Measurements from ENCODE around the gene ATPAF2. TPM values are rescaled to one million over a fixed set of nuclear protein-coding genes. Genes with fewer than 3 reads are reported as not detected.

The ATPAF2 gene
- total RNA-seq, 2 donors from 2014 or later = 31.4 to 50.8 TPM

DNA sequence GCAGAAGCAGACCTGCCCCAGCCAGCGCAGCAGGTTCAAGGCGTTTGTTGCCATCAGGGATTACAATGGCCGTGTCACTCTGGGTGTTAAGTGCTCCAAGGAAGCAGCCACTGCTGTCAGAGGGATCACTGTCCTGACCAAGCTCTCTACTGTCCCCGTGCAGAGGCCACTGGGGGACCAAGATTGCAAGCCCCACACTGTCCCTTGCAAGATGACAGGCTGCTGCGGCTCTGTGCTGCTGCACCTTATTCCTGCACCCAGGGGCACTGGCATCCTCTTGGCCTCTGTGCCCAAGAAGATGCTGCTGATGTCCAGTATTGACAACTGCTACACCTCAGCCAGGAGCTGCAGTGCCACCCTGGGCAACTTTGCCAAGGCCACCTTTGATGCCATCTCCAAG is 27.7 kb downstream of the ATPAF2 start:
- Histone ChIP-seq H3K9ac (ENCODE audit: extremely low read depth, low read length, poor library complexity, severe bottlenecking) (no peak overlapping the region), H3K27ac (ENCODE audit: low read depth, low read length) (no peak overlapping the region), H3K36me3 (ENCODE audit: control insufficient read depth, insufficient read depth, low read length) (peaks cover 96% of the 10 kb centered on the region), H3K4me3 (ENCODE audit: low read length) (no peak overlapping the region), H3K9me3 (ENCODE audit: control insufficient read depth, low read length) (no peaks in the 10 kb centered on the region), H3K4me1 (ENCODE audit: control insufficient read depth, insufficient read depth, low read length) (peaks cover 9% of the 10 kb centered on the region), H3K27me3 (ENCODE audit: control insufficient read depth, insufficient read depth, low read length, poor library complexity, severe bottlenecking) (no peaks in the 10 kb centered on the region)
- no peaks in the 10 kb centered on the region for H3K9me3 Mint-ChIP-seq
- H3K36me3 Mint-ChIP-seq (ENCODE audit: low read depth) = peaks cover 62% of the 10 kb centered on the region
- no peak overlapping the region for H3K4me3 Mint-ChIP-seq
- H3K27ac Mint-ChIP-seq = no peak overlapping the region
- no peaks in the 10 kb centered on the region for H3K27me3 Mint-ChIP-seq (ENCODE audit: insufficient read depth)
- 93 to 100% methylated on average over 5 of the region's 5 CpGs for WGBS, 2 experiments (ENCODE audit: insufficient coverage in 1 of 2, insufficient read length in 1 of 2)
- TF ChIP-seq, protein P1, sequence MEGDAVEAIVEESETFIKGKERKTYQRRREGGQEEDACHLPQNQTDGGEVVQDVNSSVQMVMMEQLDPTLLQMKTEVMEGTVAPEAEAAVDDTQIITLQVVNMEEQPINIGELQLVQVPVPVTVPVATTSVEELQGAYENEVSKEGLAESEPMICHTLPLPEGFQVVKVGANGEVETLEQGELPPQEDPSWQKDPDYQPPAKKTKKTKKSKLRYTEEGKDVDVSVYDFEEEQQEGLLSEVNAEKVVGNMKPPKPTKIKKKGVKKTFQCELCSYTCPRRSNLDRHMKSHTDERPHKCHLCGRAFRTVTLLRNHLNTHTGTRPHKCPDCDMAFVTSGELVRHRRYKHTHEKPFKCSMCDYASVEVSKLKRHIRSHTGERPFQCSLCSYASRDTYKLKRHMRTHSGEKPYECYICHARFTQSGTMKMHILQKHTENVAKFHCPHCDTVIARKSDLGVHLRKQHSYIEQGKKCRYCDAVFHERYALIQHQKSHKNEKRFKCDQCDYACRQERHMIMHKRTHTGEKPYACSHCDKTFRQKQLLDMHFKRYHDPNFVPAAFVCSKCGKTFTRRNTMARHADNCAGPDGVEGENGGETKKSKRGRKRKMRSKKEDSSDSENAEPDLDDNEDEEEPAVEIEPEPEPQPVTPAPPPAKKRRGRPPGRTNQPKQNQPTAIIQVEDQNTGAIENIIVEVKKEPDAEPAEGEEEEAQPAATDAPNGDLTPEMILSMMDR (conservative IDR thresholded peaks at IDR 0.05) = no peak
- peaks cover 3% of the 10 kb centered on the region for H3K4me1 Mint-ChIP-seq
- DNase-seq = no peak

DNA sequence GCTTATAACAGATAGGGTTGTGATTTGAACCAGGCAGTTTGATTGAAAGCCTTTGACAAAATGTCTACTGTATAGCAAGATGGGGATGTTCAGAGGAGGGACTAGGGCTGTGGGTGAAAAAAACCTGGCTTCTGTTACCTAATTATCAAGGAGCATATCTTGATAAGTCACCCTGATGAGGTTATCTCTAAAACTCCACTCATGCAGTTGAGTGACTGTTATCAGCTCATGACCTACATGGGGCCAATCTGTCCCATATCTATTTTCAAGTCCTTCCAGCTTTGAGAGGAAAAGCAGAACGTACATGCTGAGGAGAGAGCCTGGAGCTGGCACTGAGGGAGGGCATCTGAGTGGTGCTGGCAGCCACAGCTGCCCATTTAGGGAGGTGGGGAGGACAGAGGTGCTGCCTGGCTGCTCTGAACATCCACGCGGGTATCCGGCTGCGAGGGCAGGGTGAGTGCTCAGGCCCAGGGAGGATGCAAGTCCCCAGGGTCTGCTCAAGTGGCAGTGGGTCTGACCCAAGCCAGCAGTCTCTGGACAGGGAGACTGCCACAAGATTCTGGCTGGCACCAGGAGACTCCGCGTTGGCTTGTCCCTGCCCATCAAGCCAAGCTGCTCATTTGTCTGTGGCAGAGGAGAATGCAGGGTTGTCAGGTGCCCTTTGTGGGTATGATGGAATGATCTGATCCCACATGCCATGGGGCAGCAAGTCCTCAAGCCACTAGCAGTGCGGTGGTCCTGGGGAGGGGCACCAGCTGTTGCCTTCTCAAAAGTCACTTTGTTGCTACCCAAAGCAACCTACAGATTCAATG is 29.2 kb downstream of the ATPAF2 start:
- H3K9ac ChIP-seq (ENCODE audit: extremely low read depth, low read length, poor library complexity, severe bottlenecking) = no peak overlapping the region
- H3K4me1 Mint-ChIP-seq = peaks cover 13% of the 10 kb centered on the region
- no peak overlapping the region for H3K4me3 Mint-ChIP-seq
- peak overlapping the region; percentile 12 for H3K27ac Mint-ChIP-seq
- peaks cover 89% of the 10 kb centered on the region for H3K36me3 ChIP-seq (ENCODE audit: control insufficient read depth, insufficient read depth, low read length)
- WGBS, 2 experiments (ENCODE audit: insufficient coverage in 1 of 2, insufficient read length in 1 of 2) = 83 to 88% methylated on average over 7 to 8 of the region's 8 CpGs
- peaks cover 51% of the 10 kb centered on the region for H3K36me3 Mint-ChIP-seq (ENCODE audit: low read depth)
- no peaks in the 10 kb centered on the region for H3K9me3 ChIP-seq (ENCODE audit: control insufficient read depth, low read length)
- H3K27ac ChIP-seq (ENCODE audit: low read depth, low read length) = no peak overlapping the region
- no peaks in the 10 kb centered on the region for H3K9me3 Mint-ChIP-seq
- TF ChIP-seq, protein P1 (conservative IDR thresholded peaks at IDR 0.05) = no peak
- peaks cover 16% of the 10 kb centered on the region for H3K4me1 ChIP-seq (ENCODE audit: control insufficient read depth, insufficient read depth, low read length)
- no peak overlapping the region for H3K4me3 ChIP-seq (ENCODE audit: low read length)
- H3K27me3 Mint-ChIP-seq (ENCODE audit: insufficient read depth) = no peaks in the 10 kb centered on the region
- no peaks in the 10 kb centered on the region for H3K27me3 ChIP-seq (ENCODE audit: control insufficient read depth, insufficient read depth, low read length, poor library complexity, severe bottlenecking)
- peak; percentile 45 for DNase-seq

DNA sequence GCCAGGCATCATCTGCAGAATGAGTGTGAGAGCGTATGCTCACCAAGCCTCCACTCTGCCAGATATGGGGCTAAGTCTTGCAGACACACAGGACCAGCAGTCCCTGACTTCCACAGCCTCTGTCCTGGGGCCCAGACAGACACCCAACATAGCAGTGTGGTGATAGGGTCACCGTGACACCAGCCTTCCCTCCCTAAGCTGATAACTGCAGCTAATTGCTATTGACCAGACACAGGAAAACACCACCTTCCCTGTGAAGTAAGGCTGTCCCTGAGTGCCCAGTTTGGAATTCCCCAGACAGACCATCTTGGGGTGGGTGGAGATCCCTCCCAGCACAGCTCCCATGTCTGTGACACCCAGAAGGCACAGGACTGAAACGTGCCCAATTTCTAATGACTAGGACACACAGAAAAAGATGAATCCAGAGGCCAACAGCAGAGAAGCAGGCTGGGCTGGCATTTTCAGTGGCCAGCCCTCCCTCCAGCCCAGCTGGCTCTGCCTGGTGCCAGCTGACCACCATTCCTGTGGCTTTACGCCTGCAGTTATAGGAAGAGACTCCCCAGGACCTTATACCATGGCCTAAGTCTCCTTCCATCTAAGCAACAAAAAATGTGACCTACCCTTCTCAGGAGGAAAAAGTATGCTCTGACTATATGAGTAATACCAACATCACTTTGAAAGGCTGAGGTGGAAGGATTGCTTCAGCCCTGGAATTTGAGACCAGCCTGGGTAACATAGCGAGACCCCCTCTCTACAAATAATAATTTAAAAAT is 30.3 kb downstream of the ATPAF2 start:
- Mint-ChIP-seq H3K27ac (no peak overlapping the region), H3K4me3 (no peak overlapping the region), H3K36me3 (ENCODE audit: low read depth) (peaks cover 49% of the 10 kb centered on the region), H3K27me3 (ENCODE audit: insufficient read depth) (no peaks in the 10 kb centered on the region), H3K9me3 (no peaks in the 10 kb centered on the region), H3K4me1 (peaks cover 13% of the 10 kb centered on the region)
- Histone ChIP-seq H3K36me3 (ENCODE audit: control insufficient read depth, insufficient read depth, low read length) (peaks cover 86% of the 10 kb centered on the region), H3K4me3 (ENCODE audit: low read length) (no peak overlapping the region), H3K9me3 (ENCODE audit: control insufficient read depth, low read length) (no peaks in the 10 kb centered on the region), H3K27ac (ENCODE audit: low read depth, low read length) (no peak overlapping the region), H3K27me3 (ENCODE audit: control insufficient read depth, insufficient read depth, low read length, poor library complexity, severe bottlenecking) (no peaks in the 10 kb centered on the region), H3K4me1 (ENCODE audit: control insufficient read depth, insufficient read depth, low read length) (peaks cover 16% of the 10 kb centered on the region), H3K9ac (ENCODE audit: extremely low read depth, low read length, poor library complexity, severe bottlenecking) (no peak overlapping the region)
- no peak for DNase-seq
- WGBS, 2 experiments (ENCODE audit: insufficient coverage in 1 of 2, insufficient read length in 1 of 2) = 86 to 93% methylated on average over 4 to 5 of the region's 5 CpGs
- TF ChIP-seq, protein P1 (conservative IDR thresholded peaks at IDR 0.05) = no peak
